Measurements from ENCODE around the gene MIA2. TPM values are rescaled to one million over a fixed set of nuclear protein-coding genes. Genes with fewer than 3 reads are reported as not detected.

Gene MIA2
- total and polyA plus RNA-seq, 8 donors = 23.6 to 72.4 (median 50.3) TPM

- H3K4me3 ChIP-seq = no peak overlapping the region
- H3K27me3 ChIP-seq = no peaks in the 10 kb centered on the region
- WGBS, 5 donors = 62 to 85% (median 72%) methylated on average over 1 of the region's 1 CpG
- peaks cover 0 to 4% (median 0%) of the 10 kb centered on the region in 4 donors for H3K36me3 ChIP-seq
- no peak for TF ChIP-seq POLR2A (IDR thresholded peaks at IDR 0.05)
- no peak for TF ChIP-seq CTCF (IDR thresholded peaks at IDR 0.05)
- TF ChIP-seq POLR2AphosphoS5 (IDR thresholded peaks at IDR 0.05) = no peak
- TF ChIP-seq EP300 (IDR thresholded peaks at IDR 0.05) = no peak
- H3K9me3 ChIP-seq = no peaks in the 10 kb centered on the region
- H3K4me1 ChIP-seq = no peaks in the 10 kb centered on the region
- intact Hi-C loops (cut with DNase I; ENCODE audit: low total_unique reads) = no loop called here
- DNase-seq = no peak
- no peak overlapping the region for H3K27ac ChIP-seq
Measured at GRCh38 chr14:39241637-39242036, 7.9 kb downstream of the MIA2 start.

DNA sequence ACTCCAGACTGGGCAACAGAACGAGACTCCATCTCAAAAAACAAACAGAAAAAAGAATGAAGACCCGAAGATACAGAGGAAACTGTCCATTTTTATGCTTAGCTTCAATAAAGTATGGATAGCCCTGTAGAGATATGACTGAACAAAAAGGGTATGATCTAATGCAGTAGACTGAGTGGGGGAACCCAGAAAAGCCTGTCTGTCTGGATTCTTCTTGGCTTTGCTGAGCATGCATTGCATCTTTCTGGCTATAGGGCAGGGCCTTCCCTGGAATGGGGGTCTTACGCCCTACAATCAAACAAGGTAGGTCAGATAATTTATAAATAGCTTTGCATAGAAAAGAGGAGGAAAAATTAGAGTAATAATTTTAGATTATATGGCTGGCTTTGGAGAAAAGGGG, 10.1 kb downstream of the MIA2 start:
- peaks cover 0 to 9% (median 0%) of the 10 kb centered on the region in 4 donors for H3K36me3 ChIP-seq
- no peak overlapping the region for H3K27ac ChIP-seq
- H3K27me3 ChIP-seq = no peaks in the 10 kb centered on the region
- DNase-seq = no peak
- intact Hi-C loops (cut with DNase I; ENCODE audit: low total_unique reads) = no loop called here
- H3K9me3 ChIP-seq = no peaks in the 10 kb centered on the region
- H3K4me3 ChIP-seq = no peak overlapping the region
- TF ChIP-seq CTCF (IDR thresholded peaks at IDR 0.05) (no peak), POLR2A (IDR thresholded peaks at IDR 0.05) (no peak), POLR2AphosphoS5 (IDR thresholded peaks at IDR 0.05) (no peak)
- H3K4me1 ChIP-seq = no peaks in the 10 kb centered on the region
- 83 to 96% (median 88%) methylated on average over 3 of the region's 3 CpGs for WGBS, 5 donors

GRCh38 chr14:39246618-39247017, 12.9 kb downstream of the MIA2 start:
- no peak overlapping the region for H3K27ac ChIP-seq
- no peaks in the 10 kb centered on the region for H3K4me1 ChIP-seq
- 68 to 87% (median 75%) methylated on average over 1 of the region's 1 CpG for WGBS, 5 donors
- H3K27me3 ChIP-seq = no peaks in the 10 kb centered on the region
- no peaks in the 10 kb centered on the region for H3K9me3 ChIP-seq
- H3K4me3 ChIP-seq = no peak overlapping the region
- intact Hi-C loops (cut with DNase I; ENCODE audit: low total_unique reads) = no loop called here
- H3K36me3 ChIP-seq = peaks cover 0 to 5% (median 0%) of the 10 kb centered on the region in 4 donors
- no peak for DNase-seq
- TF ChIP-seq CTCF (IDR thresholded peaks at IDR 0.05) = no peak
- TF ChIP-seq POLR2A (IDR thresholded peaks at IDR 0.05) = no peak
- no peak for TF ChIP-seq POLR2AphosphoS5 (IDR thresholded peaks at IDR 0.05)
- no peak for TF ChIP-seq EP300 (IDR thresholded peaks at IDR 0.05)

DNA sequence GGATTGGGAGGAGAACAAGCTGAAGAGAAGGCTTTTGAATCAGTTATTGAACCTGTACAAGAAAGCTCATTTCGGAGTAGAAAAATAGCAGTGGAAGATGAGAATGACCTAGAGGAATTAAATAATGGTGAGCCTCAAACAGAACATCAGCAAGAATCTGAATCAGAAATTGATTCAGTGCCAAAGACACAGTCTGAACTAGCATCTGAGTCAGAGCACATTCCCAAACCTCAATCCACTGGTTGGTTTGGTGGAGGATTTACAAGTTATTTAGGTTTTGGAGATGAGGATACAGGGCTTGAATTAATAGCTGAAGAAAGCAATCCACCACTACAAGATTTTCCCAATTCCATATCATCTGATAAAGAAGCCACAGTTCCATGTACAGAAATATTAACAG, 13.5 kb downstream of the MIA2 start:
- intact Hi-C loops (cut with DNase I; ENCODE audit: low total_unique reads) = no loop called here
- Histone ChIP-seq H3K27me3 (no peaks in the 10 kb centered on the region), H3K9me3 (no peaks in the 10 kb centered on the region), H3K4me1 (no peaks in the 10 kb centered on the region), H3K27ac (no peak overlapping the region), H3K36me3 (peaks cover 0 to 5% (median 0%) of the 10 kb centered on the region in 4 donors), H3K4me3 (no peak overlapping the region)
- 85 to 96% (median 94%) methylated on average over 1 of the region's 1 CpG for WGBS, 5 donors
- no peak for DNase-seq
- TF ChIP-seq POLR2AphosphoS5 (IDR thresholded peaks at IDR 0.05) (no peak), POLR2A (IDR thresholded peaks at IDR 0.05) (no peak), CTCF (IDR thresholded peaks at IDR 0.05) (no peak), EP300 (IDR thresholded peaks at IDR 0.05) (no peak)

Data from stomach (tissue), 9 donors.